GM23338 (cell line): ENCODE data around the gene OR4D11.

ENCODE experiments used
- EZH2 ChIP-seq: fragments of 200-600 bp; sonication (generic); IDR thresholded peaks from one replicate; pipeline ENCODE4 v1.8.0; 2017; ENCODE audit warnings: antibody characterized with exemption, mild to moderate bottlenecking, low read depth; ENCODE audit not compliant: unreplicated experiment
- EZH2phosphoT487 ChIP-seq: fragments of 200-600 bp; sonication (generic); IDR thresholded peaks from one replicate; pipeline ENCODE4 v1.8.1; 2018; ENCODE audit warnings: antibody characterized with exemption; ENCODE audit not compliant: unreplicated experiment
- NANOG ChIP-seq: IDR thresholded peaks from 2 replicates; pipeline ENCODE4 v1.6.1; 2016; ENCODE audit warnings: antibody characterized with exemption, borderline replicate concordance
- POLR2AphosphoS5 ChIP-seq: IDR thresholded peaks from 2 replicates; pipeline ENCODE4 v1.6.1; 2016; ENCODE audit warnings: antibody characterized with exemption, low read depth
- ZNF331 ChIP-seq: fragments of 250-450 bp; sonication (Bioruptor Pico); IDR thresholded peaks from 2 replicates; pipeline ENCODE4 v1.5.0; 2020; ENCODE audit warnings: low read depth, mild to moderate bottlenecking, moderate library complexity
- TF ChIP-seq, protein P1 (sequence below), 2 experiments: fragments of 200-600 bp in 1 of 2; sonication (generic) in 1 of 2; conservative IDR thresholded peaks; 2 replicates each; pipeline versions ENCODE4 v1.5.1 to v1.6.1; 2016 to 2017; ENCODE audit warnings: antibody characterized with exemption in 2 of 2, low read depth in 2 of 2, mild to moderate bottlenecking in 2 of 2, moderate library complexity in 1 of 2
- TF ChIP-seq, protein P2 (sequence below): IDR thresholded peaks from one replicate; pipeline ENCODE4 v1.6.1; 2018; ENCODE audit warnings: antibody characterized with exemption; ENCODE audit not compliant: unreplicated experiment
- TF ChIP-seq, protein P3 (sequence below): fragments of 250-450 bp; sonication (Bioruptor Pico); IDR thresholded peaks from 2 replicates; pipeline ENCODE4 v1.5.0; 2020; ENCODE audit warnings: mild to moderate bottlenecking, moderate library complexity
- TF ChIP-seq, protein P4 (sequence below): IDR thresholded peaks from 2 replicates; pipeline ENCODE4 v1.6.1; 2016; ENCODE audit warnings: antibody characterized with exemption

DNA sequence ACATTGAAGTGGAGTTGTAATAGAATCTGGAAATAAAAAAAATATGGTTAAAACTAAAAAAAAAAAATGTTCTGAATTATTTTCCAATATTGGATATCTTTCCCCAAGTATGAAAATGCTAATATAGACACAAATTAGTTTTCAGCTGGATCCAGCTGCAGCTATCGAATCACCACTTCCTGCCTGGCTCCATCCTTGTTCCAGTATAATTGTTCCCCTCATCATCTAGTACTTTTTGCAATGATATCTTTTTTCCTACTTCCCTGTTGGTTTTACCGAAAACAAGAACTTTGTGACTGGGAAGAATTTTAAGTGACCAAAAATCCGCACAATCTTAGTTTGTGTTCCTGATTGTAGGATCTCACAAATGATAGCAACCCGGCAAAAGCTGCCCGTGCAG, 17.4 kb downstream of the OR4D11 start:
- TF ChIP-seq, protein P1, sequence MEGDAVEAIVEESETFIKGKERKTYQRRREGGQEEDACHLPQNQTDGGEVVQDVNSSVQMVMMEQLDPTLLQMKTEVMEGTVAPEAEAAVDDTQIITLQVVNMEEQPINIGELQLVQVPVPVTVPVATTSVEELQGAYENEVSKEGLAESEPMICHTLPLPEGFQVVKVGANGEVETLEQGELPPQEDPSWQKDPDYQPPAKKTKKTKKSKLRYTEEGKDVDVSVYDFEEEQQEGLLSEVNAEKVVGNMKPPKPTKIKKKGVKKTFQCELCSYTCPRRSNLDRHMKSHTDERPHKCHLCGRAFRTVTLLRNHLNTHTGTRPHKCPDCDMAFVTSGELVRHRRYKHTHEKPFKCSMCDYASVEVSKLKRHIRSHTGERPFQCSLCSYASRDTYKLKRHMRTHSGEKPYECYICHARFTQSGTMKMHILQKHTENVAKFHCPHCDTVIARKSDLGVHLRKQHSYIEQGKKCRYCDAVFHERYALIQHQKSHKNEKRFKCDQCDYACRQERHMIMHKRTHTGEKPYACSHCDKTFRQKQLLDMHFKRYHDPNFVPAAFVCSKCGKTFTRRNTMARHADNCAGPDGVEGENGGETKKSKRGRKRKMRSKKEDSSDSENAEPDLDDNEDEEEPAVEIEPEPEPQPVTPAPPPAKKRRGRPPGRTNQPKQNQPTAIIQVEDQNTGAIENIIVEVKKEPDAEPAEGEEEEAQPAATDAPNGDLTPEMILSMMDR (conservative IDR thresholded peaks at IDR 0.05; ENCODE audit: low read depth in 2 of 2) = no peak
- TF ChIP-seq ZNF331 (CRISPR knock-in tag) (no peak), EZH2 (no peak), POLR2AphosphoS5 (no peak), NANOG (no peak), EZH2phosphoT487 (no peak)
- TF ChIP-seq, protein P2, sequence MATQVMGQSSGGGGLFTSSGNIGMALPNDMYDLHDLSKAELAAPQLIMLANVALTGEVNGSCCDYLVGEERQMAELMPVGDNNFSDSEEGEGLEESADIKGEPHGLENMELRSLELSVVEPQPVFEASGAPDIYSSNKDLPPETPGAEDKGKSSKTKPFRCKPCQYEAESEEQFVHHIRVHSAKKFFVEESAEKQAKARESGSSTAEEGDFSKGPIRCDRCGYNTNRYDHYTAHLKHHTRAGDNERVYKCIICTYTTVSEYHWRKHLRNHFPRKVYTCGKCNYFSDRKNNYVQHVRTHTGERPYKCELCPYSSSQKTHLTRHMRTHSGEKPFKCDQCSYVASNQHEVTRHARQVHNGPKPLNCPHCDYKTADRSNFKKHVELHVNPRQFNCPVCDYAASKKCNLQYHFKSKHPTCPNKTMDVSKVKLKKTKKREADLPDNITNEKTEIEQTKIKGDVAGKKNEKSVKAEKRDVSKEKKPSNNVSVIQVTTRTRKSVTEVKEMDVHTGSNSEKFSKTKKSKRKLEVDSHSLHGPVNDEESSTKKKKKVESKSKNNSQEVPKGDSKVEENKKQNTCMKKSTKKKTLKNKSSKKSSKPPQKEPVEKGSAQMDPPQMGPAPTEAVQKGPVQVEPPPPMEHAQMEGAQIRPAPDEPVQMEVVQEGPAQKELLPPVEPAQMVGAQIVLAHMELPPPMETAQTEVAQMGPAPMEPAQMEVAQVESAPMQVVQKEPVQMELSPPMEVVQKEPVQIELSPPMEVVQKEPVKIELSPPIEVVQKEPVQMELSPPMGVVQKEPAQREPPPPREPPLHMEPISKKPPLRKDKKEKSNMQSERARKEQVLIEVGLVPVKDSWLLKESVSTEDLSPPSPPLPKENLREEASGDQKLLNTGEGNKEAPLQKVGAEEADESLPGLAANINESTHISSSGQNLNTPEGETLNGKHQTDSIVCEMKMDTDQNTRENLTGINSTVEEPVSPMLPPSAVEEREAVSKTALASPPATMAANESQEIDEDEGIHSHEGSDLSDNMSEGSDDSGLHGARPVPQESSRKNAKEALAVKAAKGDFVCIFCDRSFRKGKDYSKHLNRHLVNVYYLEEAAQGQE = no peak
- TF ChIP-seq, protein P3, sequence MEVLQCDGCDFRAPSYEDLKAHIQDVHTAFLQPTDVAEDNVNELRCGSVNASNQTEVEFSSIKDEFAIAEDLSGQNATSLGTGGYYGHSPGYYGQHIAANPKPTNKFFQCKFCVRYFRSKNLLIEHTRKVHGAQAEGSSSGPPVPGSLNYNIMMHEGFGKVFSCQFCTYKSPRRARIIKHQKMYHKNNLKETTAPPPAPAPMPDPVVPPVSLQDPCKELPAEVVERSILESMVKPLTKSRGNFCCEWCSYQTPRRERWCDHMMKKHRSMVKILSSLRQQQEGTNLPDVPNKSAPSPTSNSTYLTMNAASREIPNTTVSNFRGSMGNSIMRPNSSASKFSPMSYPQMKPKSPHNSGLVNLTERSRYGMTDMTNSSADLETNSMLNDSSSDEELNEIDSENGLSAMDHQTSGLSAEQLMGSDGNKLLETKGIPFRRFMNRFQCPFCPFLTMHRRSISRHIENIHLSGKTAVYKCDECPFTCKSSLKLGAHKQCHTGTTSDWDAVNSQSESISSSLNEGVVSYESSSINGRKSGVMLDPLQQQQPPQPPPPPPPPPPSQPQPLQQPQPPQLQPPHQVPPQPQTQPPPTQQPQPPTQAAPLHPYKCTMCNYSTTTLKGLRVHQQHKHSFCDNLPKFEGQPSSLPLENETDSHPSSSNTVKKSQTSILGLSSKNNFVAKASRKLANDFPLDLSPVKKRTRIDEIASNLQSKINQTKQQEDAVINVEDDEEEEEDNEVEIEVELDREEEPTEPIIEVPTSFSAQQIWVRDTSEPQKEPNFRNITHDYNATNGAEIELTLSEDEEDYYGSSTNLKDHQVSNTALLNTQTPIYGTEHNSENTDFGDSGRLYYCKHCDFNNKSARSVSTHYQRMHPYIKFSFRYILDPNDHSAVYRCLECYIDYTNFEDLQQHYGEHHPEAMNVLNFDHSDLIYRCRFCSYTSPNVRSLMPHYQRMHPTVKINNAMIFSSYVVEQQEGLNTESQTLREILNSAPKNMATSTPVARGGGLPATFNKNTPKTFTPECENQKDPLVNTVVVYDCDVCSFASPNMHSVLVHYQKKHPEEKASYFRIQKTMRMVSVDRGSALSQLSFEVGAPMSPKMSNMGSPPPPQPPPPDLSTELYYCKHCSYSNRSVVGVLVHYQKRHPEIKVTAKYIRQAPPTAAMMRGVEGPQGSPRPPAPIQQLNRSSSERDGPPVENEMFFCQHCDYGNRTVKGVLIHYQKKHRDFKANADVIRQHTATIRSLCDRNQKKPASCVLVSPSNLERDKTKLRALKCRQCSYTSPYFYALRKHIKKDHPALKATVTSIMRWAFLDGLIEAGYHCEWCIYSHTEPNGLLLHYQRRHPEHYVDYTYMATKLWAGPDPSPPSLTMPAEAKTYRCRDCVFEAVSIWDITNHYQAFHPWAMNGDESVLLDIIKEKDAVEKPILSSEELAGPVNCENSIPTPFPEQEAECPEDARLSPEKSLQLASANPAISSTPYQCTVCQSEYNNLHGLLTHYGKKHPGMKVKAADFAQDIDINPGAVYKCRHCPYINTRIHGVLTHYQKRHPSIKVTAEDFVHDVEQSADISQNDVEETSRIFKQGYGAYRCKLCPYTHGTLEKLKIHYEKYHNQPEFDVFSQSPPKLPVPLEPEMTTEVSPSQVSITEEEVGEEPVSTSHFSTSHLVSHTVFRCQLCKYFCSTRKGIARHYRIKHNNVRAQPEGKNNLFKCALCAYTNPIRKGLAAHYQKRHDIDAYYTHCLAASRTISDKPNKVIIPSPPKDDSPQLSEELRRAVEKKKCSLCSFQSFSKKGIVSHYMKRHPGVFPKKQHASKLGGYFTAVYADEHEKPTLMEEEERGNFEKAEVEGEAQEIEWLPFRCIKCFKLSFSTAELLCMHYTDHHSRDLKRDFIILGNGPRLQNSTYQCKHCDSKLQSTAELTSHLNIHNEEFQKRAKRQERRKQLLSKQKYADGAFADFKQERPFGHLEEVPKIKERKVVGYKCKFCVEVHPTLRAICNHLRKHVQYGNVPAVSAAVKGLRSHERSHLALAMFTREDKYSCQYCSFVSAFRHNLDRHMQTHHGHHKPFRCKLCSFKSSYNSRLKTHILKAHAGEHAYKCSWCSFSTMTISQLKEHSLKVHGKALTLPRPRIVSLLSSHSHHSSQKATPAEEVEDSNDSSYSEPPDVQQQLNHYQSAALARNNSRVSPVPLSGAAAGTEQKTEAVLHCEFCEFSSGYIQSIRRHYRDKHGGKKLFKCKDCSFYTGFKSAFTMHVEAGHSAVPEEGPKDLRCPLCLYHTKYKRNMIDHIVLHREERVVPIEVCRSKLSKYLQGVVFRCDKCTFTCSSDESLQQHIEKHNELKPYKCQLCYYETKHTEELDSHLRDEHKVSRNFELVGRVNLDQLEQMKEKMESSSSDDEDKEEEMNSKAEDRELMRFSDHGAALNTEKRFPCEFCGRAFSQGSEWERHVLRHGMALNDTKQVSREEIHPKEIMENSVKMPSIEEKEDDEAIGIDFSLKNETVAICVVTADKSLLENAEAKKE = no peak
- TF ChIP-seq, protein P4, sequence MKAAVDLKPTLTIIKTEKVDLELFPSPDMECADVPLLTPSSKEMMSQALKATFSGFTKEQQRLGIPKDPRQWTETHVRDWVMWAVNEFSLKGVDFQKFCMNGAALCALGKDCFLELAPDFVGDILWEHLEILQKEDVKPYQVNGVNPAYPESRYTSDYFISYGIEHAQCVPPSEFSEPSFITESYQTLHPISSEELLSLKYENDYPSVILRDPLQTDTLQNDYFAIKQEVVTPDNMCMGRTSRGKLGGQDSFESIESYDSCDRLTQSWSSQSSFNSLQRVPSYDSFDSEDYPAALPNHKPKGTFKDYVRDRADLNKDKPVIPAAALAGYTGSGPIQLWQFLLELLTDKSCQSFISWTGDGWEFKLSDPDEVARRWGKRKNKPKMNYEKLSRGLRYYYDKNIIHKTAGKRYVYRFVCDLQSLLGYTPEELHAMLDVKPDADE = no peak
